Stomach (tissue), 9 donors: Measurements from ENCODE around the gene TOMT. TPM values are rescaled to one million over a fixed set of nuclear protein-coding genes. Genes with fewer than 3 reads are reported as not detected.
A peak's percentile ranks its signal among the peaks of the same experiment; 100 is the strongest.

ENCODE experiments used
- DNase-seq, 2 donors: peaks; one replicate each; pipeline versions ENCODE4 v3.0.0 to v3.0.0-alpha.2; 2013 to 2019
- H3K27ac ChIP-seq, 5 donors: fragments of 200-600 bp in 4 of 5; sonication (generic) in 4 of 5; one replicate each; pipeline ENCODE4 v1.5.1; 2013 to 2019; ENCODE audit warnings: mild to moderate bottlenecking in 1 of 5, moderate library complexity in 1 of 5
- H3K27me3 ChIP-seq, 3 donors: fragments of 200-600 bp; sonication (generic); one replicate each; pipeline ENCODE4 v1.5.1; 2017 to 2019; ENCODE audit warnings: mixed run types in 1 of 3
- H3K36me3 ChIP-seq, 4 donors: fragments of 200-600 bp; sonication (generic); 1 replicate in 3 of 4; 2 replicates in 1 of 4; pipeline ENCODE4 v1.5.1; 2016 to 2019
- H3K4me1 ChIP-seq, 4 donors: fragments of 200-600 bp; sonication (generic); one replicate each; pipeline ENCODE4 v1.5.1; 2016 to 2019
- H3K4me3 ChIP-seq, 4 donors: fragments of 200-600 bp; sonication (generic) in 3 of 4; one replicate each; pipeline ENCODE4 v1.5.1; 2016 to 2019; ENCODE audit warnings: mild to moderate bottlenecking in 1 of 4
- H3K9me3 ChIP-seq, 4 donors: fragments of 200-600 bp; sonication (generic); one replicate each; pipeline ENCODE4 v1.5.1; 2016 to 2019
- EP300 ChIP-seq: sonication (generic); formaldehyde crosslinking; IDR thresholded peaks from one replicate; pipeline ENCODE4 v1.6.1; 2017; ENCODE audit warnings: antibody characterized with exemption
- POLR2A ChIP-seq, 4 donors: fragments of 450-650 bp; IDR thresholded peaks; one replicate each; pipeline ENCODE4 v1.6.1; 2016; ENCODE audit warnings: antibody characterized with exemption in 4 of 4, control low read depth in 2 of 4, mild to moderate bottlenecking in 1 of 4, moderate library complexity in 1 of 4
- POLR2AphosphoS5 ChIP-seq, 3 donors: sonication (generic); formaldehyde crosslinking; IDR thresholded peaks; one replicate each; pipeline ENCODE4 v1.6.1; 2016; ENCODE audit warnings: antibody characterized with exemption in 3 of 3
- WGBS, 5 donors: extraction: QIAGEN DNeasy Blood & Tissue Kit in 3 of 5; methylation state at CpG; one replicate each; pipeline versions ENCODE4 v1.1.5 to v1.1.7; 2013 to 2018; 5-methylcytosine and 5-hydroxymethylcytosine counted together
- intact Hi-C: fragments of 100-400 bp; cut with DNase I; formaldehyde crosslinking; loops from one replicate; pipeline ENCODE4 v1.15.1; 2023; ENCODE audit warnings: low total_unique reads
- polyA plus RNA-seq, 3 donors: library from polyadenylated mRNA; stranded (reverse); fragments of 200-250 nt; gene quantifications; one replicate each; pipeline ENCODE4 v1.2.3, GENCODE V29; 2013
- total RNA-seq, 5 donors: library from RNA; depleted of rRNA; stranded (reverse); fragments of >200 nt; gene quantifications; one replicate each; pipeline versions ENCODE4 v1.1.0 to v1.2.3, GENCODE V29; 2014 to 2016
- TF ChIP-seq, protein P1 (sequence below), 7 experiments: fragments of 450-650 bp in 4 of 7; fragments of 200-600 bp in 3 of 7; sonication (generic) in 3 of 7; IDR thresholded peaks; one replicate each; pipeline ENCODE4 v1.5.1; 2016 to 2019; ENCODE audit warnings: antibody characterized with exemption in 7 of 7, control low read depth in 2 of 7, mild to moderate bottlenecking in 1 of 7
- donor health status: healthy with polysubstance abuse.
- donor health status: Bipolar disorder and iron deficiency.
- donor health status: healthy.

TOMT gene
- total and polyA plus RNA-seq, 8 donors, result not detected

DNA sequence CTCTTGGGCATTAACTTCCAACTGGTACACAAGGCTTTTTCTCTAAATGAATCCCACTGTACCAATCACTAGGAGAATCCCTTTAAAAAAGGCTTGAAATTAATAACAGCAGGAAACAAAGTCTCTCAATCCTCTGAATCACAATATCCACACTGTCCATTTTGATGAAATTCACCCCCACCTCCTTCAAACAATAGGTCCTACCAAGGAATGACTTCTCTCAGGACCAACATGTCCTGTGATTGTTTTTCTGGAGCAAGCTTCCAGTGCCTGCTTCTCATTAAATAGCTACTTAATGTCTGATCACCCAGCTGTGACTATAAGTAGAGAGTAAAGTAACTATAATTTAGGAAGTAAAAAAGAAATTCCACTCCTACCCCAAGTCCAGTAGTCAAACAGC, 38.5 kb upstream of the TOMT start:
- DNase-seq, result no peak
- no peaks in the 10 kb centered on the region for H3K27me3 ChIP-seq
- peaks cover 0 to 19% (median 8%) of the 10 kb centered on the region in 4 donors for H3K36me3 ChIP-seq
- no peak overlapping the region for H3K4me3 ChIP-seq
- TF ChIP-seq, protein P1, sequence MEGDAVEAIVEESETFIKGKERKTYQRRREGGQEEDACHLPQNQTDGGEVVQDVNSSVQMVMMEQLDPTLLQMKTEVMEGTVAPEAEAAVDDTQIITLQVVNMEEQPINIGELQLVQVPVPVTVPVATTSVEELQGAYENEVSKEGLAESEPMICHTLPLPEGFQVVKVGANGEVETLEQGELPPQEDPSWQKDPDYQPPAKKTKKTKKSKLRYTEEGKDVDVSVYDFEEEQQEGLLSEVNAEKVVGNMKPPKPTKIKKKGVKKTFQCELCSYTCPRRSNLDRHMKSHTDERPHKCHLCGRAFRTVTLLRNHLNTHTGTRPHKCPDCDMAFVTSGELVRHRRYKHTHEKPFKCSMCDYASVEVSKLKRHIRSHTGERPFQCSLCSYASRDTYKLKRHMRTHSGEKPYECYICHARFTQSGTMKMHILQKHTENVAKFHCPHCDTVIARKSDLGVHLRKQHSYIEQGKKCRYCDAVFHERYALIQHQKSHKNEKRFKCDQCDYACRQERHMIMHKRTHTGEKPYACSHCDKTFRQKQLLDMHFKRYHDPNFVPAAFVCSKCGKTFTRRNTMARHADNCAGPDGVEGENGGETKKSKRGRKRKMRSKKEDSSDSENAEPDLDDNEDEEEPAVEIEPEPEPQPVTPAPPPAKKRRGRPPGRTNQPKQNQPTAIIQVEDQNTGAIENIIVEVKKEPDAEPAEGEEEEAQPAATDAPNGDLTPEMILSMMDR (IDR thresholded peaks at IDR 0.05), result no peak
- TF ChIP-seq POLR2AphosphoS5 (IDR thresholded peaks at IDR 0.05), result no peak
- TF ChIP-seq EP300, result no peak
- TF ChIP-seq POLR2A (IDR thresholded peaks at IDR 0.05), result no peak
- intact Hi-C loops, result no loop called here
- H3K27ac ChIP-seq, result peak overlapping the region in 3 of 5 donors; percentile 38 to 80 (median 42)
- H3K4me1 ChIP-seq, result peaks cover 32 to 61% (median 45%) of the 10 kb centered on the region in 4 donors
- no peaks in the 10 kb centered on the region for H3K9me3 ChIP-seq

DNA sequence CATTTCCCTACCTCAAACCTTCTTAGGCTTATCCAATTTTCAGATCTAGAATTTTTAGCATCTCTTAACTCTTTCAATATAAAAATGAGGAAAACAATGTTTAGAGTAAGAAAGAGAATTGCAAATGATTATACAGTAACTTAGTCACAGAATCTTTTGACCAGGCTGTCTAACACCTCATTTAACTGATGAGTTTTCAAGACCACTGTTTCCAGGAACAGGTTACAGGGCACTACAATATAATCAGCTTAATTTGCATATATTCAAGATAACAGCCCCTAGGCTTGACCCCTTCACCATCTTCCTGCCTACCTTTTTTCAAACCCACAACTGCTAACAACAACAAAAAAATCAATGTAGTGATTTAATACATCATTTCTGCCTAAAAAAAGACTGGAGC, 38.0 kb upstream of the TOMT start:
- Histone ChIP-seq H3K27me3 (no peaks in the 10 kb centered on the region), H3K4me1 (peaks cover 35 to 65% (median 49%) of the 10 kb centered on the region in 4 donors), H3K36me3 (peaks cover 0 to 15% (median 4%) of the 10 kb centered on the region in 4 donors), H3K4me3 (no peak overlapping the region), H3K9me3 (no peaks in the 10 kb centered on the region), H3K27ac (peak overlapping the region in 3 of 5 donors; percentile 38 to 80 (median 42))
- no peak for TF ChIP-seq EP300
- TF ChIP-seq POLR2A (IDR thresholded peaks at IDR 0.05), result no peak
- TF ChIP-seq POLR2AphosphoS5 (IDR thresholded peaks at IDR 0.05), result no peak
- TF ChIP-seq, protein P1 (IDR thresholded peaks at IDR 0.05), result no peak
- intact Hi-C loops, result no loop called here
- DNase-seq, result no peak

DNA sequence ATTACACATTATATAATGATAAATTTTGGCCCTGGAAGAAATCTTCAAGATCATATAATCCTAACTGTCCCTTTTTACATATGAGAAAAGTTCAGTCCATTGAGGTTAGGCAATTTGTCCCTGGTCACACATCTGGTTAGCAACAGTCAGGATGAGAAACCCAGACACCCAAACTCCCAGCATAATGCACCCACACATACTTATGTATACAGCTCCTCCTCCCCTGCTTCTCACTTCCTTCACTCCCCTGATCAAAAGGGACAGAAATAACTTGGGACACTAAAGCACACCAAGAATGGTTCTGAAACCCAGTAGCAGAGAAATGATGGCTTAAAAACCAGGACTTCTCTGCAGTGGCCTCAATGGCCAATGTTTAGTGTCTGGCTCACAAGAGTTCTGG, 36.5 kb upstream of the TOMT start:
- Histone ChIP-seq H3K4me1 (peaks cover 35 to 67% (median 49%) of the 10 kb centered on the region in 4 donors), H3K4me3 (no peak overlapping the region), H3K27me3 (no peaks in the 10 kb centered on the region), H3K36me3 (peaks cover 0 to 10% (median 4%) of the 10 kb centered on the region in 4 donors), H3K9me3 (no peaks in the 10 kb centered on the region), H3K27ac (peak overlapping the region; percentile 46 to 85 (median 80))
- no peak for TF ChIP-seq POLR2AphosphoS5 (IDR thresholded peaks at IDR 0.05)
- no peak for TF ChIP-seq POLR2A (IDR thresholded peaks at IDR 0.05)
- TF ChIP-seq, protein P1 (IDR thresholded peaks at IDR 0.05), result no peak
- TF ChIP-seq EP300, result no peak
- no peak for DNase-seq
- intact Hi-C loops, result no loop called here

GRCh38 chr11:72069787-72070251, 35.9 kb upstream of the TOMT start:
- intact Hi-C loops, result no loop called here
- no peak for TF ChIP-seq EP300
- peak in 2 of 3 donors; percentile 39 to 68 for TF ChIP-seq POLR2AphosphoS5 (IDR thresholded peaks at IDR 0.05)
- no peak overlapping the region for H3K4me3 ChIP-seq
- no peaks in the 10 kb centered on the region for H3K9me3 ChIP-seq
- no peaks in the 10 kb centered on the region for H3K27me3 ChIP-seq
- H3K36me3 ChIP-seq, result peaks cover 0 to 10% (median 4%) of the 10 kb centered on the region in 4 donors
- WGBS, 5 donors, result 0 to 15% (median 8%) methylated on average over 2 of the region's 2 CpGs; no CpG with 5 or more reads in 1 of the 5 donors
- H3K4me1 ChIP-seq, result peaks cover 35 to 73% (median 51%) of the 10 kb centered on the region in 4 donors
- DNase-seq, result peak; percentile 77 to 78
- H3K27ac ChIP-seq, result peak overlapping the region; percentile 43 to 85 (median 80)

- Histone ChIP-seq H3K9me3 (no peaks in the 10 kb centered on the region), H3K4me3 (no peak overlapping the region), H3K27me3 (no peaks in the 10 kb centered on the region), H3K4me1 (peaks cover 35 to 79% (median 54%) of the 10 kb centered on the region in 4 donors), H3K27ac (peak overlapping the region; percentile 65 to 85 (median 80)), H3K36me3 (peaks cover 0 to 11% (median 4%) of the 10 kb centered on the region in 4 donors)
- WGBS, 5 donors, result 86 to 92% (median 89%) methylated on average over 7 of the region's 7 CpGs
- no peak for DNase-seq
- intact Hi-C loops, result no loop called here
- TF ChIP-seq EP300, result no peak
- no peak for TF ChIP-seq POLR2A (IDR thresholded peaks at IDR 0.05)
- TF ChIP-seq POLR2AphosphoS5 (IDR thresholded peaks at IDR 0.05), result no peak
- TF ChIP-seq, protein P1 (IDR thresholded peaks at IDR 0.05), result no peak
These were observed 35.2 kb upstream of the TOMT start for GRCh38 chr11:72070491-72070890.
